Endothelial cell of umbilical vein (primary cell): ENCODE measurements around the gene HOXD8. TPM values are rescaled to one million over a fixed set of nuclear protein-coding genes. Genes with fewer than 3 reads are reported as not detected.

ENCODE experiments used
- BruUV-seq: library from RNA; stranded (reverse); fragments of 400-500 nt; replicated peaks from 2 replicates; lab custom pipeline; 2021; lab: Mats Ljungman, UMichigan
- CTCF ChIA-PET: fragments of 300-600, 350-600 bp; sonication (Branson Sonifier 250); formaldehyde crosslinking; loops from one replicate; lab custom pipeline; 2021; ENCODE audit warnings: antibody characterized with exemption, inconsistent platforms; lab: Charles Lee
- POLR2A ChIA-PET: fragments of 300-600, 350-600 bp; sonication (Branson Sonifier 250); formaldehyde crosslinking; loops from one replicate; lab custom pipeline; 2021; ENCODE audit warnings: antibody characterized with exemption, inconsistent platforms; lab: Charles Lee
- DNase-seq: peaks from one replicate; pipeline ENCODE4 v3.0.0-alpha.2; 2011; ENCODE audit warnings: low read depth, low spot score
- FAIRE-seq: peaks from 2 replicates; lab custom pipeline; 2011; peaks lifted over from hg19 to GRCh38; lab: Jason Lieb, UNC
- H2AFZ ChIP-seq: 2 replicates; pipeline ENCODE4 v1.6.0; 2012; ENCODE audit warnings: low read depth, low read length, control low read depth, inconsistent platforms
- H3K27ac ChIP-seq: 2 replicates; pipeline ENCODE4 v1.5.1; 2011; ENCODE audit warnings: low read depth, mild to moderate bottlenecking, control low read depth, low read length, moderate library complexity; ENCODE audit not compliant: insufficient read depth
- H3K27me3 ChIP-seq, 2 experiments: 2 replicates each; pipeline versions ENCODE4 v1.6.0 to v1.6.1; 2011; ENCODE audit warnings: low read length in 2 of 2, mixed read lengths in 1 of 2; ENCODE audit not compliant: control insufficient read depth in 2 of 2, insufficient read depth in 2 of 2
- H3K36me3 ChIP-seq, 2 experiments: 2 replicates in 1 of 2; 3 replicates in 1 of 2; pipeline ENCODE4 v1.5.1; 2011; ENCODE audit warnings: low read length in 2 of 2, mild to moderate bottlenecking in 1 of 2, moderate library complexity in 1 of 2; ENCODE audit not compliant: control insufficient read depth in 2 of 2, insufficient read depth in 2 of 2; ENCODE audit errors: extremely low read depth in 1 of 2
- H3K4me1 ChIP-seq: 3 replicates; pipeline ENCODE4 v1.5.1; 2011; ENCODE audit warnings: mild to moderate bottlenecking, low read length; ENCODE audit not compliant: control insufficient read depth, insufficient read depth; ENCODE audit errors: extremely low read depth
- H3K4me2 ChIP-seq: 2 replicates; pipeline ENCODE4 v1.6.1; 2011; ENCODE audit warnings: low read length, control low read depth, mixed read lengths; ENCODE audit not compliant: insufficient read depth
- H3K4me3 ChIP-seq, 3 experiments: fragments of 200-600 bp in 1 of 3; sonication (generic), shearing (Covaris generic) in 1 of 3; replicated peaks in 1 of 3; 2 replicates each; pipeline ENCODE4 v1.5.1; 2011 to 2016; ENCODE audit warnings: control low read depth in 3 of 3, low read length in 3 of 3, mild to moderate bottlenecking in 2 of 3, inconsistent platforms in 1 of 3, low read depth in 1 of 3, moderate library complexity in 1 of 3; ENCODE audit not compliant: insufficient read depth in 1 of 3
- H3K79me2 ChIP-seq: 2 replicates; pipeline ENCODE4 v1.6.0; 2012; ENCODE audit warnings: low read length, inconsistent platforms; ENCODE audit not compliant: control insufficient read depth, insufficient read depth
- H3K9ac ChIP-seq: replicated peaks from 2 replicates; pipeline ENCODE3; 2011; ENCODE audit warnings: low read length, control low read depth; ENCODE audit not compliant: insufficient read depth; ENCODE audit errors: extremely low read depth
- H3K9me1 ChIP-seq: replicated peaks from 3 replicates; pipeline ENCODE4 v1.6.0; 2011; ENCODE audit warnings: mild to moderate bottlenecking, low read length; ENCODE audit not compliant: control insufficient read depth, insufficient read depth; ENCODE audit errors: extremely low read depth
- H3K9me3 ChIP-seq: replicated peaks from 2 replicates; pipeline ENCODE4 v1.5.1; 2012; ENCODE audit warnings: low read length, inconsistent platforms; ENCODE audit not compliant: control insufficient read depth, insufficient read depth
- H4K20me1 ChIP-seq: replicated peaks from 2 replicates; pipeline ENCODE3; 2011; ENCODE audit warnings: mild to moderate bottlenecking, low read length; ENCODE audit not compliant: control insufficient read depth, insufficient read depth; ENCODE audit errors: extremely low read depth
- EZH2 ChIP-seq: IDR thresholded peaks from 2 replicates; pipeline ENCODE4 v1.6.1; 2012; ENCODE audit warnings: borderline replicate concordance, low read depth, mild to moderate bottlenecking, moderate library complexity, low read length, inconsistent platforms; ENCODE audit not compliant: severe bottlenecking
- FOS ChIP-seq: IDR thresholded peaks from 2 replicates; pipeline ENCODE4 v1.6.1; 2011; ENCODE audit warnings: mild to moderate bottlenecking, low read length, moderate library complexity, borderline replicate concordance; ENCODE audit not compliant: insufficient read depth
- GATA2 ChIP-seq: IDR thresholded peaks from 2 replicates; pipeline ENCODE4 v1.7.0; 2011; ENCODE audit warnings: low read depth, mild to moderate bottlenecking, moderate library complexity, mixed read lengths, low read length; ENCODE audit not compliant: insufficient read length, insufficient read depth
- JUN ChIP-seq: IDR thresholded peaks from 2 replicates; pipeline ENCODE4 v1.6.1; 2011; ENCODE audit warnings: borderline replicate concordance, low read depth; ENCODE audit not compliant: insufficient read length, insufficient read depth
- MYC ChIP-seq: IDR thresholded peaks from one replicate; pipeline ENCODE4 v1.6.1; 2011; ENCODE audit warnings: mild to moderate bottlenecking, low read depth, low read length
- POLR2A ChIP-seq: IDR thresholded peaks from 2 replicates; pipeline ENCODE4 v1.6.1; 2012; ENCODE audit warnings: low read depth, mild to moderate bottlenecking, control low read depth, low read length
- POLR2AphosphoS5 ChIP-seq: IDR thresholded peaks from 2 replicates; pipeline ENCODE4 v1.6.1; 2012; ENCODE audit warnings: low read depth, mild to moderate bottlenecking, control low read depth, low read length, moderate library complexity; ENCODE audit not compliant: insufficient read depth
- dilution Hi-C: fragments of 300-500 bp; cut with MboI; formaldehyde crosslinking; loops from one replicate; pipeline ENCODE4 v1.15.0; 2019; ENCODE audit warnings: low sequenced_read_pairs; ENCODE audit not compliant: extremely low pct_ligation_motif_present
- intact Hi-C: fragments of 100-400 bp; cut with micrococcal nuclease; formaldehyde crosslinking; loops from one replicate; pipeline ENCODE4 v1.10.0; 2022
- polyA plus RNA-seq, 4 experiments: library from polyadenylated mRNA; depleted of rRNA in 3 of 4; stranded (reverse) in 3 of 4; unstranded in 1 of 4; fragments of >200 nt; gene quantifications; 2 replicates each; pipeline versions ENCODE4 v1.2.1 to v1.2.3, GENCODE V29; 2011 to 2012; ENCODE audit warnings: missing spikeins in 1 of 4
- total RNA-seq: library from RNA; stranded (reverse); gene quantifications from 2 replicates; pipeline ENCODE4 v1.2.3, GENCODE V29; 2021
- TF ChIP-seq, protein P1 (sequence below): IDR thresholded peaks from 2 replicates; pipeline ENCODE4 v1.6.1; 2011; ENCODE audit not compliant: insufficient read depth, insufficient read length
- TF ChIP-seq, protein P2 (sequence below), 2 donors: IDR thresholded peaks; 1 replicate in 1 of 2; 2 replicates in 1 of 2; pipeline ENCODE4 v1.5.1; 2011; ENCODE audit warnings: low read length in 2 of 2, mild to moderate bottlenecking in 2 of 2, moderate library complexity in 2 of 2, control low read depth in 1 of 2, inconsistent platforms in 1 of 2, low read depth in 1 of 2; ENCODE audit not compliant: insufficient read depth in 1 of 2; ENCODE audit errors: extremely low read depth in 1 of 2

Gene HOXD8
- total and polyA plus RNA-seq, 2 donors (not counting 3 experiments of a cell fraction or from before 2014, with no cell fraction given): 6.4 to 15.6 TPM

DNA sequence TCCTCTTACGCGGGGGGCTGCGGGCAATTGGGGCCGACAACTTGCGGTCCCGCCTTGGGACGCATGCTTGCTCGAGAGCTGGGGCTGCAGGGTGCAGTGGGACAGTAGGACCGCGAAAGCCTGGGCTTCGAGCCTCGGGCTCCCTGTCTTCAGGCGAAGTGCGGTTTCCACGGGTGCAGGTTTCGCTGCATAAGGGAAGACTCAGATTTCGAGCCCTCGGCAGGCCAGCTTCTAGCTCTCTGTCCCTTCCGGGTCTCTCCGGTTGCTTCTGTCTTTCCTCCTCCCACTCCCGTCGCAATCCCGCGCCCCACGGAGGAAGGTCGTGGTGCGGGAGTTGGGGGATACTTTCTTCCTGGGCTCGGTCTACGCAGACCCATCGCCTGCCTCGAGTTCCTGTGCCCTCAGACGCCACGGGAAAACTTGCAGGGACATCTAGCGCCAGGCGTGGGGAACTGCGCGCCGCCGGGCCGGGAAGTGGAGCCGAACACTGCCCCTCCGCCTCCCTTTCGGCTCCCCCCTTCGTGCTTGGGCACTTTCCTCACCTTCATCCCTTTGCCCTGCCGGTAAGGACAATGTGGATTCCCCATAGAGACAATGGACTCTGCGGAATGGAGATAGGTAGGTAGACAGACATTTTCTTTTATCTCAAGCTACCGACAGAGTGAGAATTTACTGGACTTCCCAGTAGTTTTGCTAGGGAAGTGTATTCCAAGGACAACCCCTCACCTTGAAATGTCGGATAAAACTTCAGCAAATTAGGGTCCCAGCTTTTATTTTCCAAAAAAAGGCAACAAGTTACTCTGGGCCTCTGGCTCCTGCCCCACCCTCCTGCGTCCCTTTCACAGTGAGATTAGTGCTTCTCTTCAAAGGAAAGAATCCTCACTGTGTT lies 41.2 kb upstream of the HOXD8 start:
- H3K36me3 ChIP-seq: no peaks in the 10 kb centered on the region
- no peaks in the 10 kb centered on the region for H3K9me3 ChIP-seq
- no peaks in the 10 kb centered on the region for H3K9me1 ChIP-seq
- POLR2A ChIA-PET: no interaction called here
- H4K20me1 ChIP-seq: no peaks in the 10 kb centered on the region
- DNase-seq (peak; percentile 51), FAIRE-seq (peak; percentile 70)
- no peak for TF ChIP-seq POLR2AphosphoS5
- no peak for TF ChIP-seq JUN
- TF ChIP-seq, protein P1, sequence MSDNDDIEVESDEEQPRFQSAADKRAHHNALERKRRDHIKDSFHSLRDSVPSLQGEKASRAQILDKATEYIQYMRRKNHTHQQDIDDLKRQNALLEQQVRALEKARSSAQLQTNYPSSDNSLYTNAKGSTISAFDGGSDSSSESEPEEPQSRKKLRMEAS: no peak
- TF ChIP-seq, protein P2, sequence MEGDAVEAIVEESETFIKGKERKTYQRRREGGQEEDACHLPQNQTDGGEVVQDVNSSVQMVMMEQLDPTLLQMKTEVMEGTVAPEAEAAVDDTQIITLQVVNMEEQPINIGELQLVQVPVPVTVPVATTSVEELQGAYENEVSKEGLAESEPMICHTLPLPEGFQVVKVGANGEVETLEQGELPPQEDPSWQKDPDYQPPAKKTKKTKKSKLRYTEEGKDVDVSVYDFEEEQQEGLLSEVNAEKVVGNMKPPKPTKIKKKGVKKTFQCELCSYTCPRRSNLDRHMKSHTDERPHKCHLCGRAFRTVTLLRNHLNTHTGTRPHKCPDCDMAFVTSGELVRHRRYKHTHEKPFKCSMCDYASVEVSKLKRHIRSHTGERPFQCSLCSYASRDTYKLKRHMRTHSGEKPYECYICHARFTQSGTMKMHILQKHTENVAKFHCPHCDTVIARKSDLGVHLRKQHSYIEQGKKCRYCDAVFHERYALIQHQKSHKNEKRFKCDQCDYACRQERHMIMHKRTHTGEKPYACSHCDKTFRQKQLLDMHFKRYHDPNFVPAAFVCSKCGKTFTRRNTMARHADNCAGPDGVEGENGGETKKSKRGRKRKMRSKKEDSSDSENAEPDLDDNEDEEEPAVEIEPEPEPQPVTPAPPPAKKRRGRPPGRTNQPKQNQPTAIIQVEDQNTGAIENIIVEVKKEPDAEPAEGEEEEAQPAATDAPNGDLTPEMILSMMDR (IDR thresholded peaks at IDR 0.05; ENCODE audit: extremely low read depth in 1 of 2, insufficient read depth in 1 of 2, low read depth in 1 of 2, low read length in 2 of 2): peak; percentile 68 to 87
- TF ChIP-seq FOS: no peak
- no peak for TF ChIP-seq POLR2A
- TF ChIP-seq MYC: no peak
- TF ChIP-seq EZH2: peak; percentile 94
- no peak for TF ChIP-seq GATA2
- H3K4me3 ChIP-seq: no peak overlapping the region
- H3K27me3 ChIP-seq: peaks cover 87 to 98% of the 10 kb centered on the region in 2 experiments
- peak overlapping the region; percentile 43 for H3K4me2 ChIP-seq
- H3K79me2 ChIP-seq: no peaks in the 10 kb centered on the region
- dilution Hi-C loops: no loop called here
- CTCF ChIA-PET: interaction anchor here (0.6 to 6.1 kb wide), 18 partner anchors 8 to 1391 kb away, joined by 3 to 102 read pairs (median 4); no protein-coding TSS in a partner anchor
- no peaks in the 10 kb centered on the region for H3K4me1 ChIP-seq
- intact Hi-C loops: loop anchor here (1.0 kb wide), 1 partner anchor 722 kb away; no protein-coding TSS in a partner anchor
- H3K27ac ChIP-seq: no peak overlapping the region
- H3K9ac ChIP-seq: no peak overlapping the region
- peak overlapping the region; percentile 53 for H2AFZ ChIP-seq
- BruUV-seq: no TSS peak
